Measurements from ENCODE around the gene RPA3.

Gene RPA3

GRCh38 chr7:7652798-7653540, 65.4 kb downstream of the RPA3 start (continued):
- TF ChIP-seq ZNF26 (tag by site-specific recombination; IDR thresholded peaks at IDR 0.05): no peak
- no peak for TF ChIP-seq ZBTB10 (tag by site-specific recombination; IDR thresholded peaks at IDR 0.05)
- no peak for TF ChIP-seq ZBTB17 (tag by site-specific recombination; IDR thresholded peaks at IDR 0.05)
- no peak for TF ChIP-seq ZNF302 (tag by site-specific recombination; IDR thresholded peaks at IDR 0.05; ENCODE audit: low read depth)
- TF ChIP-seq, protein P1, sequence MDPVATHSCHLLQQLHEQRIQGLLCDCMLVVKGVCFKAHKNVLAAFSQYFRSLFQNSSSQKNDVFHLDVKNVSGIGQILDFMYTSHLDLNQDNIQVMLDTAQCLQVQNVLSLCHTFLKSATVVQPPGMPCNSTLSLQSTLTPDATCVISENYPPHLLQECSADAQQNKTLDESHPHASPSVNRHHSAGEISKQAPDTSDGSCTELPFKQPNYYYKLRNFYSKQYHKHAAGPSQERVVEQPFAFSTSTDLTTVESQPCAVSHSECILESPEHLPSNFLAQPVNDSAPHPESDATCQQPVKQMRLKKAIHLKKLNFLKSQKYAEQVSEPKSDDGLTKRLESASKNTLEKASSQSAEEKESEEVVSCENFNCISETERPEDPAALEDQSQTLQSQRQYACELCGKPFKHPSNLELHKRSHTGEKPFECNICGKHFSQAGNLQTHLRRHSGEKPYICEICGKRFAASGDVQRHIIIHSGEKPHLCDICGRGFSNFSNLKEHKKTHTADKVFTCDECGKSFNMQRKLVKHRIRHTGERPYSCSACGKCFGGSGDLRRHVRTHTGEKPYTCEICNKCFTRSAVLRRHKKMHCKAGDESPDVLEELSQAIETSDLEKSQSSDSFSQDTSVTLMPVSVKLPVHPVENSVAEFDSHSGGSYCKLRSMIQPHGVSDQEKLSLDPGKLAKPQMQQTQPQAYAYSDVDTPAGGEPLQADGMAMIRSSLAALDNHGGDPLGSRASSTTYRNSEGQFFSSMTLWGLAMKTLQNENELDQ (tag by site-specific recombination; IDR thresholded peaks at IDR 0.05; ENCODE audit: low read depth): no peak
- no peak for TF ChIP-seq ZNF777 (tag by site-specific recombination; IDR thresholded peaks at IDR 0.05; ENCODE audit: borderline replicate concordance)
- peak; percentile 78 for TF ChIP-seq KLF8 (tag by site-specific recombination; IDR thresholded peaks at IDR 0.05)
- TF ChIP-seq, protein P2, sequence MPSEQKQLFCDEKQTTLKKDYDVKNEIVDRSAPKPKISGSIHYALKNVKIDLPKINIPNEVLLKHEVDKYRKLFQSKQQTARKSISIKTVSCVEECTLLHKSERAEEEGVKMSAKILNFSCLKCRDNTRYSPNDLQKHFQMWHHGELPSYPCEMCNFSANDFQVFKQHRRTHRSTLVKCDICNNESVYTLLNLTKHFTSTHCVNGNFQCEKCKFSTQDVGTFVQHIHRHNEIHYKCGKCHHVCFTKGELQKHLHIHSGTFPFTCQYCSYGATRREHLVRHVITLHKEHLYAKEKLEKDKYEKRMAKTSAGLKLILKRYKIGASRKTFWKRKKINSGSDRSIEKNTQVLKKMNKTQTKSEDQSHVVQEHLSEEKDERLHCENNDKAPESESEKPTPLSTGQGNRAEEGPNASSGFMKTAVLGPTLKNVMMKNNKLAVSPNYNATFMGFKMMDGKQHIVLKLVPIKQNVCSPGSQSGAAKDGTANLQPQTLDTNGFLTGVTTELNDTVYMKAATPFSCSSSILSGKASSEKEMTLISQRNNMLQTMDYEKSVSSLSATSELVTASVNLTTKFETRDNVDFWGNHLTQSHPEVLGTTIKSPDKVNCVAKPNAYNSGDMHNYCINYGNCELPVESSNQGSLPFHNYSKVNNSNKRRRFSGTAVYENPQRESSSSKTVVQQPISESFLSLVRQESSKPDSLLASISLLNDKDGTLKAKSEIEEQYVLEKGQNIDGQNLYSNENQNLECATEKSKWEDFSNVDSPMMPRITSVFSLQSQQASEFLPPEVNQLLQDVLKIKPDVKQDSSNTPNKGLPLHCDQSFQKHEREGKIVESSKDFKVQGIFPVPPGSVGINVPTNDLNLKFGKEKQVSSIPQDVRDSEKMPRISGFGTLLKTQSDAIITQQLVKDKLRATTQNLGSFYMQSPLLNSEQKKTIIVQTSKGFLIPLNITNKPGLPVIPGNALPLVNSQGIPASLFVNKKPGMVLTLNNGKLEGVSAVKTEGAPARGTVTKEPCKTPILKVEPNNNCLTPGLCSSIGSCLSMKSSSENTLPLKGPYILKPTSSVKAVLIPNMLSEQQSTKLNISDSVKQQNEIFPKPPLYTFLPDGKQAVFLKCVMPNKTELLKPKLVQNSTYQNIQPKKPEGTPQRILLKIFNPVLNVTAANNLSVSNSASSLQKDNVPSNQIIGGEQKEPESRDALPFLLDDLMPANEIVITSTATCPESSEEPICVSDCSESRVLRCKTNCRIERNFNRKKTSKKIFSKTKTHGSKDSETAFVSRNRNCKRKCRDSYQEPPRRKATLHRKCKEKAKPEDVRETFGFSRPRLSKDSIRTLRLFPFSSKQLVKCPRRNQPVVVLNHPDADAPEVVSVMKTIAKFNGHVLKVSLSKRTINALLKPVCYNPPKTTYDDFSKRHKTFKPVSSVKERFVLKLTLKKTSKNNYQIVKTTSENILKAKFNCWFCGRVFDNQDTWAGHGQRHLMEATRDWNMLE (tag by site-specific recombination; conservative IDR thresholded peaks at IDR 0.05; ENCODE audit: low read depth): peak; percentile 42
- peak; percentile 84; the same call in 1 of the 2 replicates for TF ChIP-seq ZNF843 (tag by site-specific recombination; IDR thresholded peaks at IDR 0.05)
- TF ChIP-seq, protein P3, sequence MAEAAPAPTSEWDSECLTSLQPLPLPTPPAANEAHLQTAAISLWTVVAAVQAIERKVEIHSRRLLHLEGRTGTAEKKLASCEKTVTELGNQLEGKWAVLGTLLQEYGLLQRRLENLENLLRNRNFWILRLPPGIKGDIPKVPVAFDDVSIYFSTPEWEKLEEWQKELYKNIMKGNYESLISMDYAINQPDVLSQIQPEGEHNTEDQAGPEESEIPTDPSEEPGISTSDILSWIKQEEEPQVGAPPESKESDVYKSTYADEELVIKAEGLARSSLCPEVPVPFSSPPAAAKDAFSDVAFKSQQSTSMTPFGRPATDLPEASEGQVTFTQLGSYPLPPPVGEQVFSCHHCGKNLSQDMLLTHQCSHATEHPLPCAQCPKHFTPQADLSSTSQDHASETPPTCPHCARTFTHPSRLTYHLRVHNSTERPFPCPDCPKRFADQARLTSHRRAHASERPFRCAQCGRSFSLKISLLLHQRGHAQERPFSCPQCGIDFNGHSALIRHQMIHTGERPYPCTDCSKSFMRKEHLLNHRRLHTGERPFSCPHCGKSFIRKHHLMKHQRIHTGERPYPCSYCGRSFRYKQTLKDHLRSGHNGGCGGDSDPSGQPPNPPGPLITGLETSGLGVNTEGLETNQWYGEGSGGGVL (tag by site-specific recombination; IDR thresholded peaks at IDR 0.05): no peak
- TF ChIP-seq ZNF335 (tag by site-specific recombination; conservative IDR thresholded peaks at IDR 0.05): peak; percentile 48; the same call in 1 of the 2 replicates
- no peak for TF ChIP-seq ZNF670 (tag by site-specific recombination; IDR thresholded peaks at IDR 0.05; ENCODE audit: low read depth)
- no peak for TF ChIP-seq ZNF266 (tag by site-specific recombination; IDR thresholded peaks at IDR 0.05; ENCODE audit: low read depth)
- peak; percentile 75 for TF ChIP-seq OVOL3 (tag by site-specific recombination; IDR thresholded peaks at IDR 0.05)
- TF ChIP-seq ZFP37 (tag by site-specific recombination; IDR thresholded peaks at IDR 0.05): no peak
- TF ChIP-seq, protein P4, sequence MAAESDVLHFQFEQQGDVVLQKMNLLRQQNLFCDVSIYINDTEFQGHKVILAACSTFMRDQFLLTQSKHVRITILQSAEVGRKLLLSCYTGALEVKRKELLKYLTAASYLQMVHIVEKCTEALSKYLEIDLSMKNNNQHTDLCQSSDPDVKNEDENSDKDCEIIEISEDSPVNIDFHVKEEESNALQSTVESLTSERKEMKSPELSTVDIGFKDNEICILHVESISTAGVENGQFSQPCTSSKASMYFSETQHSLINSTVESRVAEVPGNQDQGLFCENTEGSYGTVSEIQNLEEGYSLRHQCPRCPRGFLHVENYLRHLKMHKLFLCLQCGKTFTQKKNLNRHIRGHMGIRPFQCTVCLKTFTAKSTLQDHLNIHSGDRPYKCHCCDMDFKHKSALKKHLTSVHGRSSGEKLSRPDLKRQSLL (tag by site-specific recombination; IDR thresholded peaks at IDR 0.05): no peak
- TF ChIP-seq ZNF830 (tag by site-specific recombination; IDR thresholded peaks at IDR 0.05; ENCODE audit: low read depth): no peak
- TF ChIP-seq, protein P5, sequence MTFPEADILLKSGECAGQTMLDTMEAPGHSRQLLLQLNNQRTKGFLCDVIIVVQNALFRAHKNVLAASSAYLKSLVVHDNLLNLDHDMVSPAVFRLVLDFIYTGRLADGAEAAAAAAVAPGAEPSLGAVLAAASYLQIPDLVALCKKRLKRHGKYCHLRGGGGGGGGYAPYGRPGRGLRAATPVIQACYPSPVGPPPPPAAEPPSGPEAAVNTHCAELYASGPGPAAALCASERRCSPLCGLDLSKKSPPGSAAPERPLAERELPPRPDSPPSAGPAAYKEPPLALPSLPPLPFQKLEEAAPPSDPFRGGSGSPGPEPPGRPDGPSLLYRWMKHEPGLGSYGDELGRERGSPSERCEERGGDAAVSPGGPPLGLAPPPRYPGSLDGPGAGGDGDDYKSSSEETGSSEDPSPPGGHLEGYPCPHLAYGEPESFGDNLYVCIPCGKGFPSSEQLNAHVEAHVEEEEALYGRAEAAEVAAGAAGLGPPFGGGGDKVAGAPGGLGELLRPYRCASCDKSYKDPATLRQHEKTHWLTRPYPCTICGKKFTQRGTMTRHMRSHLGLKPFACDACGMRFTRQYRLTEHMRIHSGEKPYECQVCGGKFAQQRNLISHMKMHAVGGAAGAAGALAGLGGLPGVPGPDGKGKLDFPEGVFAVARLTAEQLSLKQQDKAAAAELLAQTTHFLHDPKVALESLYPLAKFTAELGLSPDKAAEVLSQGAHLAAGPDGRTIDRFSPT (tag by site-specific recombination; IDR thresholded peaks at IDR 0.05): peak; percentile 69
- TF ChIP-seq ZNF132 (tag by site-specific recombination; IDR thresholded peaks at IDR 0.05; ENCODE audit: borderline replicate concordance): no peak

Data from HEK293 (cell line).